C4-2B (cell line): Measurements from ENCODE around the gene CASR.

Source experiments
- H3K27ac ChIP-seq: fragments of 450-650 bp; 2 replicates; pipeline ENCODE4 v1.5.1; 2017
- CTCF ChIP-seq: fragments of 450-650 bp; conservative IDR thresholded peaks from 2 replicates; pipeline ENCODE4 v1.5.1; 2017; ENCODE audit warnings: mild to moderate bottlenecking
- ZFX ChIP-seq: fragments of 450-650 bp; IDR thresholded peaks from 2 replicates; pipeline ENCODE4 v1.6.1; 2017

CASR gene

GRCh38 chr3:122324871-122325323, 141.4 kb downstream of the CASR start, which contains the start of gene CSTA:
CSTA (plus strand) TSS chr3:122325248; CDS start chr3:122325293, 45 bp downstream.
- peak within 1 kb of the TSS; percentile 24; the same call in 1 of the 2 replicates for H3K27ac ChIP-seq
- TF ChIP-seq CTCF: peak; percentile 4; the same call in 1 of the 2 replicates
- no peak for TF ChIP-seq ZFX

GRCh38 chr3:122325769-122326168, 142.3 kb downstream of the CASR start:
- no peak overlapping the region for H3K27ac ChIP-seq
- TF ChIP-seq ZFX (no peak), CTCF (no peak)

- TF ChIP-seq CTCF (no peak), ZFX (no peak)
Measured at GRCh38 chr3:122331886-122332285, 148.4 kb downstream of the CASR start.

GRCh38 chr3:122332551-122332950, 149.1 kb downstream of the CASR start:
- H3K27ac ChIP-seq: no peak overlapping the region
- TF ChIP-seq CTCF: no peak
- no peak for TF ChIP-seq ZFX

More at GRCh38 chr3:122331886-122332285, 148.4 kb downstream of the CASR start:
- H3K27ac ChIP-seq: no peak overlapping the region
